Fibroblast of lung (primary cell): ENCODE results near the gene ROBO2. TPM values are rescaled to one million over a fixed set of nuclear protein-coding genes. Genes with fewer than 3 reads are reported as not detected.

Source experiments
- DNase-seq, 2 donors: peaks; one replicate each; pipeline versions ENCODE4 v3.0.0 to v3.0.0-alpha.2; 2010; ENCODE audit warnings: low read depth in 2 of 2
- H2AFZ ChIP-seq: 2 replicates; pipeline ENCODE4 v1.5.1; 2012; ENCODE audit warnings: low read length, control low read depth, inconsistent platforms
- H3K27ac ChIP-seq: 2 replicates; pipeline ENCODE4 v1.5.1; 2011; ENCODE audit warnings: low read length, control low read depth; ENCODE audit not compliant: insufficient read depth
- H3K27me3 ChIP-seq: 2 replicates; pipeline ENCODE4 v1.5.1; 2011; ENCODE audit warnings: mild to moderate bottlenecking, low read length; ENCODE audit not compliant: control insufficient read depth, insufficient read depth
- H3K36me3 ChIP-seq: 2 replicates; pipeline ENCODE4 v1.5.1; 2011; ENCODE audit warnings: low read length; ENCODE audit not compliant: control insufficient read depth, insufficient read depth
- H3K4me1 ChIP-seq: 2 replicates; pipeline ENCODE4 v1.5.1; 2011; ENCODE audit warnings: low read length; ENCODE audit not compliant: control insufficient read depth, insufficient read depth; ENCODE audit errors: extremely low read depth
- H3K4me2 ChIP-seq: 2 replicates; pipeline ENCODE4 v1.5.1; 2011; ENCODE audit warnings: low read length, control low read depth; ENCODE audit not compliant: insufficient read depth; ENCODE audit errors: extremely low read depth
- H3K4me3 ChIP-seq, 4 experiments: fragments of 200-600 bp in 1 of 4; sonication (generic) in 1 of 4; replicated peaks in 1 of 4; 2 replicates each; pipeline ENCODE4 v1.5.1; 2011 to 2016; ENCODE audit warnings: low read length in 4 of 4, low read depth in 3 of 4, mild to moderate bottlenecking in 3 of 4, control low read depth in 2 of 4, inconsistent platforms in 1 of 4, mixed read lengths in 1 of 4; ENCODE audit not compliant: insufficient read depth in 1 of 4; ENCODE audit errors: control extremely low read depth in 1 of 4
- H3K79me2 ChIP-seq: 2 replicates; pipeline ENCODE4 v1.5.1; 2012; ENCODE audit warnings: mild to moderate bottlenecking, low read length, inconsistent platforms; ENCODE audit not compliant: control insufficient read depth, insufficient read depth
- H3K9ac ChIP-seq: 2 replicates; pipeline ENCODE4 v1.5.1; 2011; ENCODE audit warnings: mild to moderate bottlenecking, low read length, control low read depth; ENCODE audit not compliant: insufficient read depth
- H3K9me3 ChIP-seq: 2 replicates; pipeline ENCODE4 v1.5.1; 2012; ENCODE audit warnings: low read depth, low read length; ENCODE audit not compliant: control insufficient read depth, insufficient read depth
- H4K20me1 ChIP-seq: 2 replicates; pipeline ENCODE4 v1.5.1; 2011; ENCODE audit warnings: low read length; ENCODE audit not compliant: control insufficient read depth, insufficient read depth; ENCODE audit errors: extremely low read depth
- EZH2 ChIP-seq: IDR thresholded peaks from 2 replicates; pipeline ENCODE4 v1.5.1; 2012; ENCODE audit warnings: low read length, control low read depth, mild to moderate bottlenecking; ENCODE audit errors: missing control alignments
- polyA plus RNA-seq, 2 donors: library from polyadenylated mRNA; depleted of rRNA in 1 of 2; stranded (reverse) in 1 of 2; unstranded in 1 of 2; fragments of >200 nt; gene quantifications; 2 replicates each; pipeline ENCODE4 v1.2.1, GENCODE V29; 2011 to 2012; ENCODE audit warnings: missing spikeins in 1 of 2
- total RNA-seq: library from RNA; depleted of rRNA; stranded (reverse); fragments of >200 nt; gene quantifications from 2 replicates; pipeline ENCODE4 v1.2.1, GENCODE V29; 2014
- TF ChIP-seq, protein P1 (sequence below), 2 donors: IDR thresholded peaks in 1 of 2; conservative IDR thresholded peaks in 1 of 2; 1 replicate in 1 of 2; 2 replicates in 1 of 2; pipeline ENCODE4 v1.5.1; 2011 to 2012; ENCODE audit warnings: low read length in 2 of 2, control low read depth in 1 of 2, inconsistent platforms in 1 of 2, low read depth in 1 of 2, mild to moderate bottlenecking in 1 of 2

ROBO2 gene
- total and polyA plus RNA-seq, 2 donors (not counting 1 experiment from before 2014, with no cell fraction given): 0.83 to 1.5 TPM

- H3K9ac ChIP-seq: no peak overlapping the region
- H3K4me2 ChIP-seq: no peak overlapping the region
- H2AFZ ChIP-seq: no peak overlapping the region
- TF ChIP-seq EZH2: no peak
- no peaks in the 10 kb centered on the region for H3K79me2 ChIP-seq
- no peak overlapping the region for H3K27ac ChIP-seq
- H3K9me3 ChIP-seq: no peaks in the 10 kb centered on the region
- no peak overlapping the region for H3K4me3 ChIP-seq
- no peaks in the 10 kb centered on the region for H3K4me1 ChIP-seq
- H4K20me1 ChIP-seq: no peaks in the 10 kb centered on the region
- no peak for DNase-seq
- H3K27me3 ChIP-seq: no peaks in the 10 kb centered on the region
- H3K36me3 ChIP-seq: no peaks in the 10 kb centered on the region
Observed at GRCh38 chr3:77577264-77577663, 537.4 kb downstream of the ROBO2 start.

DNA sequence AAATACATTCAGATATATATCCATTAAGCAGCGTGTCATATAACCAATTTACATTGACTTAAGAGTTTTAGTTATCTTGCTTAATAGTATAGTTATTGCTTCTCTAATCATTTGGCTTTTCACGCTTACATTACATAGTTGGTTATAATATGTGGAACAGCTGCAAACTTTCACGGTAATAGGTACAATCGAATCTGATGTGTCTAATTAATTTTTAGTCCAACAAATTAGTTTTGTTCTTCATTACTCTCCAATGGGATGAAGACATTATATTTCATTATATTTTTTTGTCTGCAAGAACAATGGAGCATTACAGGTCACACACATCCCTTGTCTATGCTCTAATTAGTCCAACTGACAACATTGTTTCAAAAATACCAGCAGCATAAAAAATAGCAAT is 546.3 kb downstream of the ROBO2 start:
- Histone ChIP-seq H3K9ac (no peak overlapping the region), H3K4me1 (no peaks in the 10 kb centered on the region), H3K4me3 (no peak overlapping the region), H2AFZ (no peak overlapping the region), H3K36me3 (no peaks in the 10 kb centered on the region), H3K9me3 (no peaks in the 10 kb centered on the region), H3K79me2 (no peaks in the 10 kb centered on the region), H4K20me1 (no peaks in the 10 kb centered on the region), H3K27ac (no peak overlapping the region), H3K4me2 (no peak overlapping the region), H3K27me3 (no peaks in the 10 kb centered on the region)
- no peak for DNase-seq
- TF ChIP-seq, protein P1, sequence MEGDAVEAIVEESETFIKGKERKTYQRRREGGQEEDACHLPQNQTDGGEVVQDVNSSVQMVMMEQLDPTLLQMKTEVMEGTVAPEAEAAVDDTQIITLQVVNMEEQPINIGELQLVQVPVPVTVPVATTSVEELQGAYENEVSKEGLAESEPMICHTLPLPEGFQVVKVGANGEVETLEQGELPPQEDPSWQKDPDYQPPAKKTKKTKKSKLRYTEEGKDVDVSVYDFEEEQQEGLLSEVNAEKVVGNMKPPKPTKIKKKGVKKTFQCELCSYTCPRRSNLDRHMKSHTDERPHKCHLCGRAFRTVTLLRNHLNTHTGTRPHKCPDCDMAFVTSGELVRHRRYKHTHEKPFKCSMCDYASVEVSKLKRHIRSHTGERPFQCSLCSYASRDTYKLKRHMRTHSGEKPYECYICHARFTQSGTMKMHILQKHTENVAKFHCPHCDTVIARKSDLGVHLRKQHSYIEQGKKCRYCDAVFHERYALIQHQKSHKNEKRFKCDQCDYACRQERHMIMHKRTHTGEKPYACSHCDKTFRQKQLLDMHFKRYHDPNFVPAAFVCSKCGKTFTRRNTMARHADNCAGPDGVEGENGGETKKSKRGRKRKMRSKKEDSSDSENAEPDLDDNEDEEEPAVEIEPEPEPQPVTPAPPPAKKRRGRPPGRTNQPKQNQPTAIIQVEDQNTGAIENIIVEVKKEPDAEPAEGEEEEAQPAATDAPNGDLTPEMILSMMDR (conservative IDR thresholded peaks at IDR 0.05 in 1 of 2, IDR thresholded peaks at IDR 0.05 in 1 of 2; ENCODE audit: low read depth in 1 of 2, low read length in 2 of 2): no peak
- no peak for TF ChIP-seq EZH2

GRCh38 chr3:77588863-77589262 is 549.0 kb downstream of the ROBO2 start:
- DNase-seq: no peak
- Histone ChIP-seq H3K4me3 (no peak overlapping the region), H3K27me3 (no peaks in the 10 kb centered on the region), H3K79me2 (no peaks in the 10 kb centered on the region), H3K36me3 (no peaks in the 10 kb centered on the region), H2AFZ (no peak overlapping the region), H3K4me2 (no peak overlapping the region), H3K9ac (no peak overlapping the region), H3K27ac (no peak overlapping the region), H4K20me1 (no peaks in the 10 kb centered on the region), H3K9me3 (no peaks in the 10 kb centered on the region), H3K4me1 (no peaks in the 10 kb centered on the region)
- TF ChIP-seq EZH2: no peak
- TF ChIP-seq, protein P1 (conservative IDR thresholded peaks at IDR 0.05 in 1 of 2, IDR thresholded peaks at IDR 0.05 in 1 of 2; ENCODE audit: low read depth in 1 of 2, low read length in 2 of 2): no peak
